Panc1 (cell line): ENCODE measurements around the gene LRRC27.

Source experiments
- CTCF ChIP-seq: fragments of 450-650 bp; IDR thresholded peaks from 2 replicates; pipeline ENCODE4 v1.5.1; 2017; ENCODE audit warnings: mild to moderate bottlenecking
- POLR2AphosphoS5 ChIP-seq: IDR thresholded peaks from 2 replicates; pipeline ENCODE4 v1.6.1; 2012; ENCODE audit warnings: mild to moderate bottlenecking, low read depth, low read length, moderate library complexity
- REST ChIP-seq, 2 experiments: IDR thresholded peaks; 2 replicates each; pipeline ENCODE4 v1.6.1; 2011 to 2012; ENCODE audit warnings: low read depth in 2 of 2, control low read depth in 1 of 2, low read length in 1 of 2, mild to moderate bottlenecking in 1 of 2, moderate library complexity in 1 of 2; ENCODE audit not compliant: insufficient read depth in 1 of 2
- SIN3A ChIP-seq: IDR thresholded peaks from 2 replicates; pipeline ENCODE4 v1.6.1; 2012; ENCODE audit warnings: low read depth, mild to moderate bottlenecking, low read length, moderate library complexity, borderline replicate concordance; ENCODE audit not compliant: insufficient read depth
- TCF7L2 ChIP-seq: IDR thresholded peaks from 2 replicates; pipeline ENCODE4 v1.6.1; 2011; ENCODE audit warnings: mild to moderate bottlenecking, low read depth, low read length, inconsistent platforms

GRCh38 chr10:132359305-132360040, 27.5 kb downstream of the LRRC27 start:
- no peak for TF ChIP-seq REST (IDR thresholded peaks at IDR 0.05; ENCODE audit: insufficient read depth in 1 of 2, low read depth in 2 of 2, low read length in 1 of 2)
- peak; percentile 73 for TF ChIP-seq CTCF
- no peak for TF ChIP-seq POLR2AphosphoS5
- TF ChIP-seq TCF7L2 = no peak
- no peak for TF ChIP-seq SIN3A
